Loucy (cell line): ENCODE data around the gene RB1.

Experiments
- CTCF ChIP-seq: fragments of 200-600 bp; sonication (generic); conservative IDR thresholded peaks from 2 replicates; pipeline ENCODE4 v1.5.1; 2014; ENCODE audit warnings: mild to moderate bottlenecking, antibody characterized with exemption, low read length
- EZH2phosphoT487 ChIP-seq: fragments of 200-600 bp; IDR thresholded peaks from 2 replicates; pipeline ENCODE4 v1.6.1; 2018; ENCODE audit warnings: antibody characterized with exemption, mild to moderate bottlenecking, moderate library complexity, borderline replicate concordance

GRCh38 chr13:48429886-48430285, 126.3 kb downstream of the RB1 start:
- TF ChIP-seq CTCF (no peak), EZH2phosphoT487 (no peak)
